Measurements from ENCODE around the gene TMEM207.

DNA sequence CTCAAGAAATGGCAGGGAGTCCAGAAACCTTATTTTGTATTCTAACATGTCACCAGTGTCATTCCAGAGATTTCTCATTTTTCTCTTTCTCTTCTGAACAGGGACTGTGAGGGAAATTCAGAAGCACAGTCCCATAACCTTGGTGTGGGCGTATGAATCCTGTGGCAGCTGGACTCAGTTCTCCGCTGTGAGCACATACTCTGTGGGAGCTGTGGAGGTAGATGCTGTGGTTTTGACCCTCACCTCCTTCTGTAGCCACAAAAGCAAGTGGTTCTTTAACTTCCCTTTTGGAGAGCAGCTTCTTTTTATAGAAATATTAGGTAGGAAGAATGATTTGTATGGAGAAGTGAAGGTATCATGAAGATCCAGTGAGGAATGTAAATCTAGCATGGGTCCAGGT lies 13.4 kb downstream of the TMEM207 start:
- no peak for TF ChIP-seq CTCF (IDR thresholded peaks at IDR 0.05; ENCODE audit: low read depth, low read length)
- TF ChIP-seq EZH2phosphoT487 (IDR thresholded peaks at IDR 0.05; ENCODE audit: low read depth) = no peak

All from OCI-LY3 (cell line).